ENCODE measurements around the gene TAF6. TPM values are rescaled to one million over a fixed set of nuclear protein-coding genes. Genes with fewer than 3 reads are reported as not detected.
A peak's percentile ranks its signal among the peaks of the same experiment; 100 is the strongest.

TAF6 gene
- polyA plus RNA-seq, 2 of the 4 experiments (the other 2 are of a cell fraction): 36.2 to 57.0 TPM

GRCh38 chr7:100100420-100101015 is 18.6 kb downstream of the TAF6 start:
- H3K27ac ChIP-seq: peak overlapping the region; percentile 94 to 100
- DNase-seq (ENCODE audit: low read depth in 1 of 2, low spot score in 1 of 2) (peak; percentile 93 to 99), FAIRE-seq (no peak), ATAC-seq (peak; percentile 84 to 89)
- 2% methylated on average over 21 of the region's 61 CpGs for WGBS (ENCODE audit: missing lambda C conversion rate)
- H3K9me3 ChIP-seq: no peaks in the 10 kb centered on the region
- ChIA-PET CTCF (interaction anchor here (0.6 to 3.9 kb wide), 4 partner anchors 10 to 488 kb away, joined by 3 to 33 read pairs (median 4); no protein-coding TSS in a partner anchor), POLR2A (interaction anchor here (1.6 to 3.0 kb wide), 11 partner anchors 11 to 181 kb away, joined by 5 to 46 read pairs (median 8); partner anchors contain the start of genes COPS6, LAMTOR4, MBLAC1 and TRIM4)
- peaks cover 18% of the 10 kb centered on the region for H3K4me1 ChIP-seq
- H3K4me2 ChIP-seq: peak overlapping the region; percentile 85
- peak overlapping the region; percentile 98 for H3K4me3 ChIP-seq
- TF ChIP-seq FOSB (CRISPR knock-in tag; IDR thresholded peaks at IDR 0.05) (no peak), MYC (IDR thresholded peaks at IDR 0.05; ENCODE audit: borderline replicate concordance, low read length) (peak; percentile 99), BHLHE40 (IDR thresholded peaks at IDR 0.05; ENCODE audit: low read depth, low read length) (no peak), MAFK (IDR thresholded peaks at IDR 0.05; ENCODE audit: partially characterized antibody) (no peak), NFE2L2 (conservative IDR thresholded peaks at IDR 0.05; ENCODE audit: low read length) (no peak), CHD4 (IDR thresholded peaks at IDR 0.05; ENCODE audit: borderline replicate concordance) (no peak), SMC3 (IDR thresholded peaks at IDR 0.05) (no peak), EP300 (IDR thresholded peaks at IDR 0.05) (no peak), ZFP36 (IDR thresholded peaks at IDR 0.05; ENCODE audit: borderline replicate concordance, partially characterized antibody) (no peak), GATA3 (IDR thresholded peaks at IDR 0.05; ENCODE audit: borderline replicate concordance) (peak; percentile 52), PBX3 (IDR thresholded peaks at IDR 0.05) (peak; percentile 93), MAX (IDR thresholded peaks at IDR 0.05) (peak; percentile 99), TFCP2L1 (CRISPR knock-in tag; IDR thresholded peaks at IDR 0.05) (peak; percentile 91), RFX5 (IDR thresholded peaks at IDR 0.05) (peak; percentile 69), KDM5A (IDR thresholded peaks at IDR 0.05) (no peak), ELK1 (IDR thresholded peaks at IDR 0.05; ENCODE audit: low read depth, low read length) (no peak), NPAS2 (CRISPR knock-in tag; IDR thresholded peaks at IDR 0.05; ENCODE audit: borderline replicate concordance) (no peak), CHD2 (IDR thresholded peaks at IDR 0.05; ENCODE audit: low read length, partially characterized antibody) (peak; percentile 67), JUNB (IDR thresholded peaks at IDR 0.05) (no peak), MAZ (IDR thresholded peaks at IDR 0.05; ENCODE audit: borderline replicate concordance, low read depth, low read length) (0 out of 2 replicates have a peak, but pooled peaks have one; percentile 2), HMGXB4 (CRISPR knock-in tag; IDR thresholded peaks at IDR 0.05; ENCODE audit: borderline replicate concordance) (no peak), HOXA7 (CRISPR knock-in tag; IDR thresholded peaks at IDR 0.05) (0 out of 2 replicates have a peak, but pooled peaks have one; percentile 24), HEYL (CRISPR knock-in tag; IDR thresholded peaks at IDR 0.05) (no peak), HOXB5 (CRISPR knock-in tag; IDR thresholded peaks at IDR 0.05) (no peak), NR3C1 (IDR thresholded peaks at IDR 0.05) (no peak), POLR2AphosphoS2 (conservative IDR thresholded peaks at IDR 0.05; ENCODE audit: low read length) (no peak), BCL3 (IDR thresholded peaks at IDR 0.05) (peak; percentile 66; the same call in 2 of the 3 replicates), TP53 (CRISPR knock-in tag; IDR thresholded peaks at IDR 0.05) (peak; percentile 87; the same call in 1 of the 2 replicates), EHF (CRISPR knock-in tag; IDR thresholded peaks at IDR 0.05) (peak; percentile 27; the same call in 1 of the 2 replicates), E2F6 (IDR thresholded peaks at IDR 0.05; ENCODE audit: borderline replicate concordance, low read depth) (peak; percentile 86), ZSCAN20 (CRISPR knock-in tag; IDR thresholded peaks at IDR 0.05) (no peak), ZNF302 (CRISPR knock-in tag; IDR thresholded peaks at IDR 0.05) (no peak), HDAC2 (IDR thresholded peaks at IDR 0.05) (no peak), ZC3H11A (IDR thresholded peaks at IDR 0.05) (no peak)
